GM19043 (cell line): Measurements from ENCODE around the gene MAGEE1.

Experiments
- ATAC-seq: cut with Tn5 transposase; IDR thresholded peaks from one replicate; pipeline ENCODE4 v1.9.1; 2021; ENCODE audit warnings: low read depth; ENCODE audit not compliant: unreplicated experiment

Gene MAGEE1, protein sequence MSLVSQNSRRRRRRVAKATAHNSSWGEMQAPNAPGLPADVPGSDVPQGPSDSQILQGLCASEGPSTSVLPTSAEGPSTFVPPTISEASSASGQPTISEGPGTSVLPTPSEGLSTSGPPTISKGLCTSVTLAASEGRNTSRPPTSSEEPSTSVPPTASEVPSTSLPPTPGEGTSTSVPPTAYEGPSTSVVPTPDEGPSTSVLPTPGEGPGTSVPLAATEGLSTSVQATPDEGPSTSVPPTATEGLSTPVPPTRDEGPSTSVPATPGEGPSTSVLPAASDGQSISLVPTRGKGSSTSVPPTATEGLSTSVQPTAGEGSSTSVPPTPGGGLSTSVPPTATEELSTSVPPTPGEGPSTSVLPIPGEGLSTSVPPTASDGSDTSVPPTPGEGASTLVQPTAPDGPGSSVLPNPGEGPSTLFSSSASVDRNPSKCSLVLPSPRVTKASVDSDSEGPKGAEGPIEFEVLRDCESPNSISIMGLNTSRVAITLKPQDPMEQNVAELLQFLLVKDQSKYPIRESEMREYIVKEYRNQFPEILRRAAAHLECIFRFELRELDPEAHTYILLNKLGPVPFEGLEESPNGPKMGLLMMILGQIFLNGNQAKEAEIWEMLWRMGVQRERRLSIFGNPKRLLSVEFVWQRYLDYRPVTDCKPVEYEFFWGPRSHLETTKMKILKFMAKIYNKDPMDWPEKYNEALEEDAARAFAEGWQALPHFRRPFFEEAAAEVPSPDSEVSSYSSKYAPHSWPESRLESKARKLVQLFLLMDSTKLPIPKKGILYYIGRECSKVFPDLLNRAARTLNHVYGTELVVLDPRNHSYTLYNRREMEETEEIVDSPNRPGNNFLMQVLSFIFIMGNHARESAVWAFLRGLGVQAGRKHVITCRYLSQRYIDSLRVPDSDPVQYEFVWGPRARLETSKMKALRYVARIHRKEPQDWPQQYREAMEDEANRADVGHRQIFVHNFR

DNA sequence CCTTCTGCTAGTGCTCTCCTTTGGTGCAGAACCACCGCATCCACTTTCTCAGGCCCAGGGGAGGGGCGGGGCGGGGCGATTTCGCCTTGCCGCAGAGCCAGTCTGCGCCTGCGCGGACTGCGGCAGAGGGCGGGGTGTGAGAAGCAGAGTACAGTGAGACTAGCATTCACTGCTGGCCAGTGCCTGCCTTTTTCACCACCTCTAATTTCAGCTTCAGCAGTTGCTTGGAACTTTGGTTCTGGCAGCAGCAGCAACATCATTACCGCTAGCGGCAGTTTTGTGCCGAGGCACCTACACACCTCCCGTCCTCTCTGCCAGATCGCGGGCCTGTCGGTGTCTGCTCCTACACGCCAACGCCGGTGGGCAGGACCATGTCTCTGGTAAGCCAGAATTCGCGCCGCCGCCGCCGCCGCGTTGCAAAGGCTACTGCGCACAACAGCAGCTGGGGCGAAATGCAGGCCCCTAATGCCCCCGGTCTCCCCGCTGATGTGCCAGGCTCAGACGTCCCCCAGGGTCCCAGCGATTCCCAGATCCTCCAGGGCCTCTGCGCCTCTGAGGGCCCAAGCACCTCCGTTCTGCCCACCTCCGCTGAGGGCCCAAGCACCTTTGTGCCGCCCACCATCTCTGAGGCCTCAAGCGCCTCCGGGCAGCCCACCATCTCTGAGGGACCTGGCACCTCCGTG is at the start of gene MAGEE1:
Gene MAGEE1 (plus strand): TSS at position 151 of the 683 bp plus-strand sequence. CDS start 221 bp downstream, at position 372.
- peak; percentile 85 for ATAC-seq

- no peak for ATAC-seq
Measured at GRCh38 chrX:76398970-76399369, 28.5 kb upstream of the MAGEE1 start.

DNA sequence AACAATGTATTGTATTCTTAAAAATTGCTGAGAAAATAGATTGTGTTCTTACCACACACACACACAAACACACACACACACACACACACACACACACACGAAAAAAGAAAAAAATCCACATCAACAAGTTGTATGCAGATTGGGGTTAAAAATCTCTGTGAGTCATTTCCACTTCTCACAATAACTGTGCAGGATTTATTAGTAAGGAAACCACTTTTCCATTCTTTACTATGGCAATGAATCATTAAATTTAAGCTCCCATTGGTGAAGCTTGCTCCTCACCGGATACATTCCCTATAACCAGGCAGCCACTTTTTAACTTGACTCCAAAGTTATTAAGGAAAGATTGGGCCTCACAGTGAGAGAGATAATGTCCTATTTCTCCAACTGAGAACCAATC is 19.7 kb upstream of the MAGEE1 start:
- ATAC-seq = no peak

DNA sequence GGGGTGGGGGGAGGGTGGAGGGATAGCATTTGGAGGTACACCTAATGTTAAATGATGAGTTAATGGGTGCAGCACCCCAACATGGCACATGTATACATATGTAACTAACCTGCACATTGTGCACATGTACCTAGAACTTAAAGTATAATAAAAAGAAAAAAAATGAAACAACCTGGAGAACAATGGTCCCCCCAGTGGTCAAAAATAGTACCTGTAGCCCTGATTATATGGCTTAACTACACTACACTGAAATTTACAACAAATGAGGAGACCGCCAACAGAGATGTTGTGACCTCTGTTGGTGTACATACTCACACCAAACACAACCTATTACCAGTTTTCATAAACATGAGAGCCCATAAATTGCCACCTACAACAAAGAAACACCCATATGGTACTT is 7.3 kb upstream of the MAGEE1 start:
- no peak for ATAC-seq

GRCh38 chrX:76428243-76429130 is 977 bp downstream of the MAGEE1 start:
- peak; percentile 34 for ATAC-seq

DNA sequence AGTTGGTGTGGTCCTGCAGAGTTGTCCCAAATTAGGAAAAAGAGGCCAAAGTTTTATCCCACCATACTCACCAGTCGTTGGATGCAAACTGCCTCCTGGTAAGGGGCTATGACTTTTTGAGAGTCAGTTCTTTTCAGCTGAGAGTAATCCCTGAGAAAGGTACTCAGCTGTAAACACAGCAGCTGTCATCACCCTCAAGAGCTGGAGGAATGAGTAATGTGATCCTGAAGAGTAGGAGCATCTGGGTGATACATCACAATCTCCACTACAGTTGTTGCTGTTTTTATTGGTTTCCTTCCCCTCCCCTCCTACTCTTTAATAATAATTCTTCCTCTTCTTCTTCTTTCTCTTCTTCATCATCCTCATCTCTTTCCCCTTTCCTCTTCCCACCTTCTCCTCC is 5.7 kb downstream of the MAGEE1 start:
- ATAC-seq = no peak

- ATAC-seq = no peak
Measured at GRCh38 chrX:76434103-76434741, 6.7 kb downstream of the MAGEE1 start.

GRCh38 chrX:76439188-76439587 is 11.7 kb downstream of the MAGEE1 start:
- ATAC-seq = no peak

DNA sequence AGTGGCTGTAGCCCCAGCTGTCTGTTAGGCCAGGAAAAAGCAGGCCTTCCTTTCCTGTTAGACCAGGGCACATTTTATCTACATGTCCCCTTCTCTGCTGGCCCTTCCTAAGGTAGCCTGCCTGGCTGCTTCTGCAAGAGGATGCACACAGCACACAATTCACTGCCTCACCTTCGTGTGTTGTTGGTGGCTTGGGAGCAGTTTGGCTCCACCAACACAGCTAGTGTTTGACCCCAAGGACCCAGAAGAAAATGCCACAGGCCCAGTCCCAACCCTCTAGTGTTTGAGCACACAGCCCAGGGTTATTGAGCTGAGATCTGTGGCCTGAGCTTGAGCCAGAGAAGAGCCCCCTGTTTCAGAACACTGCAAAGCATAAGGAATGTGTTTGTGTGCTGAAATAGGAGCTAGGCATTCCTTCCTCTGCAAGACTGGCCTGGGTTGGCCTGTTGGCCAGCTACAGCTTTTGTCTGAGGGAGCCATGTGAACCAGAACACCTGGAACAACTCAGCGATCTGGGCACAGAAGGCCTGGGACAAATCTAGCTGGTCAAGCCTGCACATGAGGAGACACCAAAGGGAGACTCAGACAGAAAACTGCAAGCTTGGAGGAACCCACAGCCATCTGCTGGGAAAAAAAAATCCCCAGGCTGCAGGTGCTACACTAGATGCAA is 26.4 kb downstream of the MAGEE1 start:
- no peak for ATAC-seq

- no peak for ATAC-seq
Measured at GRCh38 chrX:76454456-76454927, 27.0 kb downstream of the MAGEE1 start.

DNA sequence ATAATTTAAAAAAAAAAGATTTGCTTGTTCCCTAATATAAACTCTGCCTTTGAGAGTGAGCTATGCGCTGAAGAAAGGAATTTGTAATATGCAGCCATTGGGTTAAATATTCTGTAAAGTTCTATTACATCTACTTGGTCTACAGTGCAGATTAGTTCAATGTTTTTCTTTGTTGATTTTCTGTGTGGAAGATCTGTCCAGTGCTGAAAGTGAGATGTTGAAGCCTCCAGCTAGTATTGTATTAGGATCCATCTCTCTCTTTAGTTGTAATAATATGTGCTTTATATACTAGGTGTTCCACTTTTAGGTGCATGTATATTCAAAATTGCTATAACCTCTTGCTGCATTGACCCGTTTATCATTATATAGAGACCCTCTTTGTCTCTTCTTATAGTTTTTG is 49.8 kb downstream of the MAGEE1 start:
- ATAC-seq = no peak
